ENCODE measurements around the gene ZNF768.
"Not testable (repeated sequence)": the region's sequence is repeated elsewhere in the genome, so short reads cannot be mapped to it uniquely, and the experiment has no call there.

ZNF768 gene

GRCh38 chr16:30533748-30534367 is 7.5 kb upstream of the ZNF768 start:
- no peak for DNase-seq (ENCODE audit: low read depth in 2 of 3, low spot score in 1 of 3)

GRCh38 chr16:30533146-30533522 is 6.8 kb upstream of the ZNF768 start:
- no peak for DNase-seq (ENCODE audit: low read depth in 2 of 3, low spot score in 1 of 3)

- no peak for DNase-seq (ENCODE audit: low read depth in 2 of 3, low spot score in 1 of 3)
Observed at GRCh38 chr16:30532285-30533145, 6.1 kb upstream of the ZNF768 start.

DNA sequence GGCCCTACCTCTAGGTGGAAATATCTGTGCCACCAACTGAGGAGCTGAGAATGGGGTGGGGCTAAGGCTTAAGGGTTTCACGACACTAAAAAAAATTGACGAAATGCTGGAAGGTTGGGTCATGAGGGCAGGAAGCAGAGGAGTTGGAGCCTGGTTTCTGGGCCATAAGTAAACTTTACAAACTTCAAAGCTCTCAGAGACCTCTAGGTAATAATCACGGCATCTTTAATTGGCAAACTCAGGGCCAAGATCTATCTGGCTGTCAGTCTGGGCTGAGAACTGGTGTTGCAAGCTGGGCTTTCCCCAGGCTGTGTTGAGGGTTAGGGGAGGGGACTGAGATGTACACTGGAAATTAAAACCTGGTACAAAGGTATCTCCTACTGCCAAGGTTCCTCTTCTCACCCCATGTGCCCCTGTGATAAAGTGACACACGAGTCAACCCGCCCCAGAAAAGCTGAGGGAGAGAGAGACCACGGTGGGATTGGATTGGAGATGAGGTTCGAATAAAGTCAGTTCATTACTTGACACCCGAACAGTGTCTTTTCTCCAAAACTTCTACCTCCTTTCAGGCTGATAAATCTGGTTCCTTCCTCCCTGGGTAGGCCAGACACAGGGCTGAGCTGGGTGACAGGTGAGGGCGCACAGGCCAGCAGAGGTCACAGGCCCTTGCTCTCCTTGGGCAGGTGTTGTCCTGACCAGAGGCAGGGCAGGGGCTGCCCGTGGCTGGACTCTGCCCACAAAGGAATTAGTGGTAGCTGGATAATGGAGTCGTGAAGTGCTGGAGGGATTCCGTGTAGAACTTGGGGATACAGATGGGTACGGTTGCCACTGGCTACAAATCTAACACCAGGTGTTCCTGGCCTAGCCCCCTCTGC is 4.0 kb upstream of the ZNF768 start:
- DNase-seq (ENCODE audit: low read depth in 2 of 3, low spot score in 1 of 3): no peak

DNA sequence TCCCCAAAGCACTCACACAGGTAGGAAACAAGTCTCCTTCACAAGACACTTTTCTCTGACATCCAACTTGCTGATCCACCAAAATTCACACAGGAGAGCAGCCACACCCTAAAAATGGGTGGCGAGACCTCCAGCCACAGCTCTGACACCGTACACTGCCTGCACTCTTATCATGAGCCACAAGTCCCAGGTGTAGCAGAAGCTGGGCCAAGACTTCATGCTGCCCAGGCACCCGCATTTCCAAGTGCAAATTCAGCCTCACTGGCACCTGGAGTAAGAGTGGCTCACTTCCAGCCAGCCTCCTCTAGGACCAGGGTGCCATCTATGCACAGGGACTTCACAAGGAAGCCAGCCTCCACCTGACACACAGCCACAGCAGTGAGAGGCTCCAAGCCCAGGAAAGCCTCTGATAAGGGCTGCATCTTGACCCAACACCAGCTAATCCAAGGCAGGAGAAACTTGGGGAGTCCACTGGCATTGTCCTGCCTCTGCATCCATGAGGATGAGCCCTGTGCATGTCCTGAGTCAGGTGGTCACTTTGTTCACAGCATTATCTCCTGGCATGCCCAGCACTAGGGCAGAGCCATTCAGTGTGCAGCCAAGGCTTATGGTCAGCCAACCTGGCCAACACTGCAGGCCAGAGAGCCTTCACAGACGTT is 2.6 kb upstream of the ZNF768 start:
- DNase-seq (ENCODE audit: low read depth in 2 of 3, low spot score in 1 of 3): no peak

DNA sequence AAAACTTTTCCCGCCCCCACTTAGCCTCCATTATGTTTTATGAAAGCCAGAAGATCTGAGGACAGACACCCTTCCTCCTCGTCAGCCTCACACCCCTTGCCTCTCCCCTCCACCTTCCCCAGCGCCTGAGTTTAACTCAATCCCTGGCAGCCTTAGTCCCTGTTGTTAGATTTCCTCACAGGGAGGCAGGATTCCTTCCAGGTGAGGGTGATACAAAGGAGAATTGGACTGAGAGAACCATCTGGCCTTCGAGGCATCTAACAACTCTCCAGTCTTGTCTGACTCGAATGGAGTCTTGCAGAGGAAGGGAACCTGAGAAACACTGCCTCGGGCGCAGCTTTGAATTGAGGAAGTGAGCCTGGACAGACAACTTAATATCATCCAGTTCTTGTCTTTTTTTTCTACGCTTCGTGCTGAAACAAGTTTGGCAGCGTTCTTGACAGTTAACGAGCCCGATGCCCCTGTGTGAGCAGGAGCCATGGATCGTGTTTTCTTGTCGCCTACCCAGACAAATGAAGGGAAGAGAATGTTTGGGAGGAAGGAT is 1.3 kb upstream of the ZNF768 start:
- no peak for DNase-seq (ENCODE audit: low read depth in 2 of 3, low spot score in 1 of 3)

- DNase-seq (ENCODE audit: low read depth in 2 of 3, low spot score in 1 of 3): peak; percentile 89 to 98 (median 94)
Observed at GRCh38 chr16:30526823-30527634, 663 bp upstream of the ZNF768 start.

- no peak for DNase-seq (ENCODE audit: low read depth in 2 of 3, low spot score in 1 of 3)
Observed at GRCh38 chr16:30525844-30526136, 576 bp downstream of the ZNF768 start.

- DNase-seq (ENCODE audit: low read depth in 2 of 3, low spot score in 1 of 3): no peak
Observed at GRCh38 chr16:30524575-30525568, 1.5 kb downstream of the ZNF768 start.

- no peak for DNase-seq (ENCODE audit: low read depth in 2 of 3, low spot score in 1 of 3)
Observed at GRCh38 chr16:30523768-30524574, 2.4 kb downstream of the ZNF768 start.

DNA sequence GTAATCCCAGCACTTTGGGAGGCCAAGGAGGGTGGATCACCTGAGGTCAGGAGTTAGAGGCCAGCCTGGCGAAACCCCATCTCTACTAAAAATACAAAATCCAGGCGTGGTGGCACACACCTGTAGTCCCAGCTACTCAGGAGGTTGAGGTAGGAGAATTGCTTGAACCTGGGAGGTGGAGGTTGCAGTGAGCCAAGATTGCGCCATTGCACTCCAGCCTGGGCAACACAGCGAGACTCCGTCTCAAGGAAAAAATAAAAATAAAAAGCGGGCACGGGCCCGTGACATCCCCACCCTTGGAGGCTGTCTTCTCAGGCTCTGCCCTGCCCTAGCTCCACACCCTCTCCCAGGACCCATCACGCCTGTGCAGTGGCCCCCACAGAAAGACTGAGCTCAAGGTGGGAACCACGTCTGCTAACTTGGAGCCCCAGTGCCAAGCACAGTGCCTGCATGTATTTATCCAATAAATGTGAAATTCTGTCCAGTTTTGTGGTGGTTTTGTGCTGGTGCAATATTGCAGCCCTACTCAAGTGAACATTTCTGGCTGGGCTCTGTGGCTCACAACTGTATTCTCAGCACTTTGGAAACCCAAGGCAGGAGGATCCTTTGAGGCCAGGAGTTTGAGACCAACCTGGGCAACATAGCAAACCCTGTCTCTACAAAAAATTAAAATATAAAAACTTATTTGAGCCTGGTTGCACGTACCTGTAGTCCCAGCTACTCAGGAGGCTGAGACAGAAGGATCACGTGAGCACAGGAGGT is 3.5 kb downstream of the ZNF768 start:
- not testable (repeated sequence) for DNase-seq (ENCODE audit: low read depth in 2 of 3, low spot score in 1 of 3)

DNA sequence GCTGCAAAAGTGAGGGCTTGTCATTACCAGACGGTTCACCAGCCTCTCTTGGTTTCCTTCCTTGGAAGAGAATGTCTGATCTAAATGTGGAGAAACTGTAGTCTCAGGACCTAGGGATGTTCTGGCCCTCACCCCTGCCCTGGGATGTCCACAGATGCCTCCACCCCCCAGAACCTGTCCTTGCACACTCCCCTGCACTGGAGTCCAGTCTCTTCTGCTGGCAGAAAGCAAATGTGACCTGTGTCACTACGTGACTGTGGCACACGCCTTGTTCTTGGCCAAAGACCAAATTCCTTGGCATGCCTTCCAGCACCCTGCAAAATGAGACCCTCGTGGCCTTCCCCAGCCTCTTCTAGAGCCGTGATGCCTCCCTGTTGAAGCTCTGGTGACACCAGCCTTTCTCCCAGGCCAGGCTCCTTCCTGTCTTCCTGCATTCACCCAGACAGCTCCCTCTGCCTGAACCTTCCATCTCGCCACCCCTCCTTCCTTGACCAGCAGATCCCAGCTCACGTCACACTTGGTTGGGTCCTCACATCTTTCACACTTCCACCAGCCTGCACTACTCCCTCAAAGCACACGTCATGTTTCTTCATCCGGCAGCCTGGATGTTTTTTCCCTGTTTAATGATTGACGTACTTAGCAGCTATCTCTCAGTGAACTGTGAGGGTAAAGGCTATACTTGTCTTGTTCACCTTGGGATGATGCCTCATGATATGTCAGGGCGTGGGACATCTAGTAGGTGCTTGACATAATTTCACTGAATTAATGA is 4.3 kb downstream of the ZNF768 start:
- DNase-seq (ENCODE audit: low read depth in 2 of 3, low spot score in 1 of 3): no peak

- no peak for DNase-seq (ENCODE audit: low read depth in 2 of 3, low spot score in 1 of 3)
Observed at GRCh38 chr16:30521476-30521872, 4.9 kb downstream of the ZNF768 start.

DNA sequence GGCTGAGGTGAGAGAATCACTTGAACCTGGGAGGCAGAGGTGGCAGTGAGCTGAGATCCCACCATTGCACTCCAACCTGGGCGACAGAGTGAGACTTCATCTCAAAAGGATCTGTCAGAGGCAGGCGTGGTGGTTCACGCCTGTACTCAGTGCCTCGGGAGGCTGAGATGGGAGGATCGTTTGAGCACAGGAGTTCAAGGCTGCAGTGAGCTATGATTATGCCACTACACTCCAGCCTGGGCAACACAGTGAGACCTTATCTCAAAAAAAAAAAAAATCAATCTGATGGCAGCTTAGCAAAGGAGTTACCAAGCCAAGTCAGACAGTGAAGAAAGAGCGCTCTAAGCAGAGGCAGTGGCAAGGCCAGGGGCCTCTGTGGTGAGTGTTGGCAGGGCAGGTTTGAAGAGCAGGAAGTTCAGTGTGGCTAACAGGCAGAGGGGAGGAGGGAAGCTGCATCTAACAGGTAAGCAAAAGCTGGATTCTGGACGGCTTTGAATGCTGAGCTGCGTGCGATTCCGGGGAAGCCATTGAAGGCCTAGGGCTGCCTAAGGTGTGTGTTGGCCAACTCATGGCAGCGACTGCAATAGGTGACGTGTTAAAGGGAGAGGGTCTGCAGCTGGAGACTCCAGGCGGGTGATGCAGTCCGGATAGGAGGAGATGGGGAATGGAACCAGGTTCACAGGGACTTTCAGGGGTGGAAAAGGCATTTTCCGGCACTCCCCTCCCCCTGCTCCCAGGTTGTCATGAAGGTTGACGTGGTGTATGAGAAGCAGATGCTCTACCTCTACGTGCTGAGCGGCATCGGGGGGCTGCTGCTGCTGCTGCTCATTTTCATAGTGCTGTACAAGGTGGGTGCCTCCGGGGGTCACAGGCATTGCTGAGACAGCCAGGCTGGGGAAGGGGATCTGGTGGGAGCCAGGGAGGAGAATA is 7.0 kb downstream of the ZNF768 start:
- no peak for DNase-seq (ENCODE audit: low read depth in 2 of 3, low spot score in 1 of 3)

DNA sequence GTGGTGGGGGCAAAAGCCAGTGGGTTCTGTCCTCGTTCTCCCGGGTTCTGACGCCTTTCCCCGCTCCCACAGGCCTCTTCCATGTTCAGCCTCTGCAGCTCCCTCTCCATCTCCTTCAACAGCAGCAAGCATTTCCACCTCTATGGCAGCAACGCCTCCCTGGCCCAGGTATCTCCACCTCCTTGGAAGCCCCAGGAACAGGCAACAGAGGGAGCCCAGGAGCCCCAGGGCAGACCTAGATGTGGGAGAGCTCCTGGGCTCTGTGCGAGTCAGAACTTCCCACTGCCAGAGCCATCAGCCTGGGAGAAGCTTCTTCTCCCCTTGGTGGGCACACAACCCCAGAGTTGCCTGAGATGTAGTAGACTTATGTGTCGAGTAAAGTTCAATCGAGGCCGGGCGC is 7.8 kb downstream of the ZNF768 start:
- no peak for DNase-seq (ENCODE audit: low read depth in 2 of 3, low spot score in 1 of 3)

DNA sequence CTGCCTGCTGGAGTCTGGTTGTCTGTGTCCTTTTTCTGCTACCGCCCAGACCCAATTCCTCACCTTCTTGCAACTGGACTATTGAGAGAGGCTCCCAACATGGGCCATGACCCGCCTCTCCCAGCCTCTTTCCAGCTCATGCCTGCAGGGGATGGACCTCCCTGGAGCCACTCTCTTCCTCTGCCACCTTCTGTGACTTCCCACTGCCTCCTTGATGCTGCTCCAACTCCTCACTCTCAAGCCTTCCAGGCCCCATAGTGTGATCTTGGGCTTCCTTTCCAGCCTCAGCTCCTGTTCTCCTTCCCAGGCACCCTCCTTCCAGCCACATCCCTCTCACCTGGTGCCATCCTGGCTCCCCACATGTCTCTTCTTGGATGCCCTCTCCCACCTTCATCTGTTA is 11.1 kb downstream of the ZNF768 start:
- DNase-seq (ENCODE audit: low read depth in 2 of 3, low spot score in 1 of 3): no peak
